CD14-positive monocyte (primary cell): ENCODE results near the gene STIM1. TPM values are rescaled to one million over a fixed set of nuclear protein-coding genes. Genes with fewer than 3 reads are reported as not detected.
A peak's percentile ranks its signal among the peaks of the same experiment; 100 is the strongest.
"Not testable (repeated sequence)": the region's sequence is repeated elsewhere in the genome, so short reads cannot be mapped to it uniquely, and the experiment has no call there.

Source experiments
- DNase-seq, 3 donors: peaks; one replicate each; pipeline ENCODE4 v3.0.0-alpha.2; 2011 to 2022
- H2AFZ ChIP-seq: 2 replicates; pipeline ENCODE4 v1.6.0; 2012; ENCODE audit warnings: mild to moderate bottlenecking, low read depth, low read length, inconsistent platforms; ENCODE audit not compliant: insufficient read depth, poor library complexity, severe bottlenecking
- H3K27ac ChIP-seq, 2 donors: 1 replicate in 1 of 2; 2 replicates in 1 of 2; pipeline ENCODE4 v1.5.1; 2012 to 2013; ENCODE audit warnings: low read length in 2 of 2, control low read depth in 1 of 2, inconsistent platforms in 1 of 2, low read depth in 1 of 2, mild to moderate bottlenecking in 1 of 2
- H3K27me3 ChIP-seq, 2 donors: one replicate each; pipeline versions ENCODE4 v1.6.0 to v1.6.1; 2011 to 2013; ENCODE audit warnings: low read length in 2 of 2; ENCODE audit not compliant: control insufficient read depth in 2 of 2, insufficient read depth in 2 of 2
- H3K36me3 ChIP-seq, 2 donors: replicated peaks in 1 of 2; 1 replicate in 1 of 2; 2 replicates in 1 of 2; pipeline versions ENCODE4 v1.5.1 to v1.6.1; 2012 to 2013; ENCODE audit warnings: low read length in 2 of 2, control low read depth in 1 of 2, inconsistent platforms in 1 of 2, mild to moderate bottlenecking in 1 of 2; ENCODE audit not compliant: insufficient read depth in 2 of 2, control insufficient read depth in 1 of 2
- H3K4me1 ChIP-seq, 2 donors: 1 replicate in 1 of 2; 2 replicates in 1 of 2; pipeline versions ENCODE4 v1.5.1 to v1.6.1; 2012 to 2013; ENCODE audit warnings: low read length in 2 of 2, control low read depth in 1 of 2, inconsistent platforms in 1 of 2, mild to moderate bottlenecking in 1 of 2, moderate library complexity in 1 of 2; ENCODE audit not compliant: insufficient read depth in 2 of 2, control insufficient read depth in 1 of 2
- H3K4me2 ChIP-seq: replicated peaks from 2 replicates; pipeline ENCODE3; 2012; ENCODE audit warnings: low read length, moderate library complexity, mild to moderate bottlenecking; ENCODE audit not compliant: poor library complexity, severe bottlenecking; ENCODE audit errors: extremely low read depth
- H3K4me3 ChIP-seq, 3 experiments: fragments of 200-600 bp in 1 of 3; sonication (generic) in 1 of 3; replicated peaks in 1 of 3; 1 replicate in 2 of 3; 2 replicates in 1 of 3; pipeline ENCODE4 v1.5.1; 2011 to 2013; ENCODE audit warnings: low read length in 3 of 3, mild to moderate bottlenecking in 3 of 3, control low read depth in 2 of 3, low read depth in 2 of 3, inconsistent platforms in 1 of 3, moderate library complexity in 1 of 3
- H3K79me2 ChIP-seq: 2 replicates; pipeline ENCODE4 v1.6.0; 2012; ENCODE audit warnings: mild to moderate bottlenecking, control low read depth, inconsistent platforms, low read length, moderate library complexity; ENCODE audit not compliant: insufficient read depth
- H3K9ac ChIP-seq: 2 replicates; pipeline ENCODE4 v1.6.0; 2017; ENCODE audit warnings: low read length, mild to moderate bottlenecking; ENCODE audit not compliant: insufficient read depth, poor library complexity, severe bottlenecking
- H3K9me3 ChIP-seq, 2 donors: replicated peaks in 1 of 2; 1 replicate in 1 of 2; 2 replicates in 1 of 2; pipeline versions ENCODE4 v1.5.1 to v1.6.1; 2012 to 2013; ENCODE audit warnings: low read length in 2 of 2, control low read depth in 1 of 2; ENCODE audit not compliant: control insufficient read depth in 1 of 2, insufficient read depth in 1 of 2
- H4K20me1 ChIP-seq: 2 replicates; pipeline ENCODE4 v1.6.0; 2012; ENCODE audit warnings: mild to moderate bottlenecking, low read length, control low read depth, moderate library complexity; ENCODE audit not compliant: insufficient read depth
- H3K27ac Mint-ChIP-seq, 7 donors: one replicate each; pipeline ENCODE4 v1.8.0; 2020; ENCODE audit warnings: mild to moderate bottlenecking in 7 of 7, mixed read lengths in 7 of 7, moderate library complexity in 6 of 7, inconsistent platforms in 2 of 7
- H3K27me3 Mint-ChIP-seq, 3 donors: one replicate each; pipeline ENCODE4 v1.8.0; 2021 to 2022; ENCODE audit warnings: low read depth in 3 of 3, mild to moderate bottlenecking in 3 of 3, mixed read lengths in 3 of 3, moderate library complexity in 3 of 3, inconsistent platforms in 1 of 3
- H3K36me3 Mint-ChIP-seq, 2 donors: one replicate each; pipeline ENCODE4 v1.8.0; 2020; ENCODE audit warnings: mixed read lengths in 2 of 2, inconsistent platforms in 1 of 2, mild to moderate bottlenecking in 1 of 2
- H3K4me1 Mint-ChIP-seq: one replicate; pipeline ENCODE4 v1.8.0; 2020; ENCODE audit warnings: mild to moderate bottlenecking, mixed read lengths
- H3K4me3 Mint-ChIP-seq, 2 donors: one replicate each; pipeline ENCODE4 v1.8.0; 2020; ENCODE audit warnings: mild to moderate bottlenecking in 2 of 2, mixed read lengths in 2 of 2, moderate library complexity in 1 of 2
- H3K9me3 Mint-ChIP-seq, 7 donors: one replicate each; pipeline ENCODE4 v1.8.0; 2020 to 2022; ENCODE audit warnings: mixed read lengths in 7 of 7, mild to moderate bottlenecking in 6 of 7, moderate library complexity in 6 of 7, inconsistent platforms in 2 of 7
- WGBS: methylation state at CpG from one replicate; pipeline ENCODE4 v1.1.5; 2013; ENCODE audit warnings: missing lambda C conversion rate; ENCODE audit not compliant: insufficient coverage; 5-methylcytosine and 5-hydroxymethylcytosine counted together
- intact Hi-C, 2 donors: fragments of 100-400 bp; cut with micrococcal nuclease; formaldehyde crosslinking; loops; one replicate each; pipeline versions ENCODE4 v1.15.0 to v1.15.1; 2023
- polyA plus RNA-seq, 3 donors: library from polyadenylated mRNA; depleted of rRNA in 1 of 3; unstranded in 2 of 3; stranded (reverse) in 1 of 3; fragments of 300-500 nt in 2 of 3; fragments of >200 nt in 1 of 3; fragmentation: Illumina TruSeq in 2 of 3; gene quantifications; 1 replicate in 2 of 3; 2 replicates in 1 of 3; pipeline ENCODE4 v1.2.3, GENCODE V29; 2012 to 2021
- TF ChIP-seq, protein P1 (sequence below): fragments of 200-600 bp; IDR thresholded peaks from one replicate; pipeline ENCODE4 v1.8.0; 2022; ENCODE audit warnings: antibody characterized with exemption, mild to moderate bottlenecking

The STIM1 gene
- polyA plus RNA-seq, 3 donors = 14.0 to 68.6 (median 21.0) TPM

- Histone ChIP-seq H3K4me3 (no peak overlapping the region), H3K4me2 (no peak overlapping the region), H3K4me1 (no peaks in the 10 kb centered on the region), H2AFZ (no peak overlapping the region), H3K9ac (no peak overlapping the region), H3K36me3 (peaks cover 46 to 93% of the 10 kb centered on the region in 2 donors), H3K79me2 (no peaks in the 10 kb centered on the region), H3K27me3 (no peaks in the 10 kb centered on the region), H3K9me3 (no peaks in the 10 kb centered on the region), H4K20me1 (no peaks in the 10 kb centered on the region), H3K27ac (no peak overlapping the region)
- no peak for DNase-seq
- 86% methylated on average over 1 of the region's 1 CpG for WGBS
- Mint-ChIP-seq H3K36me3 (peaks cover 70 to 91% of the 10 kb centered on the region in 2 donors), H3K27me3 (no peaks in the 10 kb centered on the region), H3K4me3 (no peak overlapping the region), H3K9me3 (no peaks in the 10 kb centered on the region), H3K4me1 (no peaks in the 10 kb centered on the region), H3K27ac (no peak overlapping the region)
- TF ChIP-seq, protein P1, sequence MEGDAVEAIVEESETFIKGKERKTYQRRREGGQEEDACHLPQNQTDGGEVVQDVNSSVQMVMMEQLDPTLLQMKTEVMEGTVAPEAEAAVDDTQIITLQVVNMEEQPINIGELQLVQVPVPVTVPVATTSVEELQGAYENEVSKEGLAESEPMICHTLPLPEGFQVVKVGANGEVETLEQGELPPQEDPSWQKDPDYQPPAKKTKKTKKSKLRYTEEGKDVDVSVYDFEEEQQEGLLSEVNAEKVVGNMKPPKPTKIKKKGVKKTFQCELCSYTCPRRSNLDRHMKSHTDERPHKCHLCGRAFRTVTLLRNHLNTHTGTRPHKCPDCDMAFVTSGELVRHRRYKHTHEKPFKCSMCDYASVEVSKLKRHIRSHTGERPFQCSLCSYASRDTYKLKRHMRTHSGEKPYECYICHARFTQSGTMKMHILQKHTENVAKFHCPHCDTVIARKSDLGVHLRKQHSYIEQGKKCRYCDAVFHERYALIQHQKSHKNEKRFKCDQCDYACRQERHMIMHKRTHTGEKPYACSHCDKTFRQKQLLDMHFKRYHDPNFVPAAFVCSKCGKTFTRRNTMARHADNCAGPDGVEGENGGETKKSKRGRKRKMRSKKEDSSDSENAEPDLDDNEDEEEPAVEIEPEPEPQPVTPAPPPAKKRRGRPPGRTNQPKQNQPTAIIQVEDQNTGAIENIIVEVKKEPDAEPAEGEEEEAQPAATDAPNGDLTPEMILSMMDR = no peak
- intact Hi-C loops = no loop called here
Measured at GRCh38 chr11:4127357-4127756, 271.9 kb downstream of the STIM1 start.

GRCh38 chr11:4130219-4130618 lies 274.8 kb downstream of the STIM1 start:
- H3K4me3 Mint-ChIP-seq, H3K27ac ChIP-seq, H3K9me3 Mint-ChIP-seq, H3K9ac ChIP-seq, H3K9me3 ChIP-seq, H3K79me2 ChIP-seq, H3K4me1 Mint-ChIP-seq, H3K4me1 ChIP-seq, H3K4me3 ChIP-seq, H4K20me1 ChIP-seq, H3K27me3 ChIP-seq, H3K27me3 Mint-ChIP-seq, H3K4me2 ChIP-seq, intact Hi-C loops, H2AFZ ChIP-seq, DNase-seq: not testable (repeated sequence)
- H3K27ac Mint-ChIP-seq = peak overlapping the region in 1 of 7 donors; percentile 40
- peaks cover 44 to 97% of the 10 kb centered on the region in 2 donors for H3K36me3 ChIP-seq
- H3K36me3 Mint-ChIP-seq = peaks cover 69 to 85% of the 10 kb centered on the region in 2 donors
- WGBS = no CpG with 5 or more reads among the region's 4 CpGs
